Natural killer cell (primary cell): ENCODE data around the gene PLBD2. TPM values are rescaled to one million over a fixed set of nuclear protein-coding genes. Genes with fewer than 3 reads are reported as not detected.

Source experiments
- ATAC-seq, 3 donors: fragments of 150-1000 bp in 2 of 3; fragments of 200-7000 bp in 1 of 3; cut with Tn5 transposase; 1 replicate in 1 of 3; 2 replicates in 2 of 3; pipeline ENCODE4 v1.10.0; 2021; ENCODE audit warnings: mild to moderate bottlenecking in 2 of 3, moderate library complexity in 2 of 3
- DNase-seq, 2 donors: peaks; one replicate each; pipeline versions ENCODE4 v3.0.0 to v3.0.0-alpha.2; 2013 to 2021; ENCODE audit warnings: mixed read lengths in 1 of 2
- H3K27ac ChIP-seq: one replicate; pipeline ENCODE4 v1.5.1; 2013; ENCODE audit warnings: mild to moderate bottlenecking, low read length
- H3K27me3 ChIP-seq: one replicate; pipeline ENCODE4 v1.6.1; 2013; ENCODE audit warnings: low read length; ENCODE audit not compliant: control insufficient read depth, insufficient read depth
- H3K36me3 ChIP-seq: one replicate; pipeline ENCODE4 v1.6.1; 2013; ENCODE audit warnings: low read length; ENCODE audit not compliant: control insufficient read depth, insufficient read depth
- H3K4me1 ChIP-seq: one replicate; pipeline ENCODE4 v1.6.1; 2013; ENCODE audit warnings: low read length; ENCODE audit not compliant: control insufficient read depth, insufficient read depth
- H3K4me3 ChIP-seq: one replicate; pipeline ENCODE4 v1.5.1; 2013; ENCODE audit warnings: low read length
- H3K9me3 ChIP-seq: one replicate; pipeline ENCODE4 v1.6.1; 2013; ENCODE audit warnings: low read length; ENCODE audit not compliant: control insufficient read depth, insufficient read depth
- H3K27ac Mint-ChIP-seq, 2 donors: one replicate each; pipeline ENCODE4 v1.8.0; 2022; ENCODE audit warnings: mild to moderate bottlenecking in 2 of 2, mixed read lengths in 2 of 2, moderate library complexity in 1 of 2
- H3K27me3 Mint-ChIP-seq, 2 donors: one replicate each; pipeline ENCODE4 v1.8.0; 2022; ENCODE audit warnings: low read depth in 2 of 2, mixed read lengths in 2 of 2
- H3K36me3 Mint-ChIP-seq: one replicate; pipeline ENCODE4 v1.8.0; 2022; ENCODE audit warnings: mixed read lengths
- H3K4me1 Mint-ChIP-seq, 2 donors: one replicate each; pipeline ENCODE4 v1.8.0; 2022; ENCODE audit warnings: mixed read lengths in 2 of 2
- H3K4me3 Mint-ChIP-seq: one replicate; pipeline ENCODE4 v1.8.0; 2022; ENCODE audit warnings: mild to moderate bottlenecking, moderate library complexity, mixed read lengths
- H3K9me3 Mint-ChIP-seq, 2 donors: one replicate each; pipeline ENCODE4 v1.8.0; 2022; ENCODE audit warnings: mixed read lengths in 2 of 2
- WGBS: methylation state at CpG from one replicate; pipeline ENCODE4 v1.1.7; 2013; ENCODE audit warnings: missing lambda C conversion rate; ENCODE audit not compliant: insufficient coverage; 5-methylcytosine and 5-hydroxymethylcytosine counted together
- intact Hi-C: fragments of 100-400 bp; cut with micrococcal nuclease; formaldehyde crosslinking; loops from one replicate; pipeline ENCODE4 v1.14.2; 2022
- total RNA-seq, 4 donors: library from RNA; stranded (reverse); fragments of 120-200 nt in 1 of 4; gene quantifications; one replicate each; pipeline versions ENCODE4 v1.2.3 to v1.2.4, GENCODE V29; 2013 to 2022
- TF ChIP-seq, protein P1 (sequence below): fragments of 200-600 bp; IDR thresholded peaks from one replicate; pipeline ENCODE4 v1.8.0; 2022; ENCODE audit warnings: antibody characterized with exemption

PLBD2 gene
- total RNA-seq, 3 donors from 2014 or later (not counting 1 experiment from before 2014, with no cell fraction given): 15.5 to 18.1 (median 16.3) TPM

DNA sequence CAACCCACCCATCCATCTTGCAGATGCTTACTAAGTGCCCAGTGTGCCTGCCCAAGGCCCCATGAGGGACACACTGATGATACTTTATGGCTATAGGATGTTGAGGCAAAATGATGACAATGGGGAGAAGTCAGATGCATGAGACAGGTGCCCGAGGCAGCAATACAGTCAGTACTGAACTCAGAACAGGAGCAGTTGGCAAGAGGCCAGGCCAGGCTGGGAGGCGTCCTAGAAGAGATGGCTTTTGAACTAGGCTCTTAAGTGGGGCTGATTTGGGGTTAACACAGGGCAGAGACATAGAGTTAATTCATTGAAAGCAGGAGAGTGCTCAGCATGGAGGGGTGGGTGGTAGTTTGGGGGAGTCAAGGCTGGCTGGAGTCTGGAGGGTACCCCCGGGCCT is 15.6 kb downstream of the PLBD2 start:
- no peak overlapping the region for H3K27ac Mint-ChIP-seq
- H3K27me3 ChIP-seq: no peaks in the 10 kb centered on the region
- TF ChIP-seq, protein P1, sequence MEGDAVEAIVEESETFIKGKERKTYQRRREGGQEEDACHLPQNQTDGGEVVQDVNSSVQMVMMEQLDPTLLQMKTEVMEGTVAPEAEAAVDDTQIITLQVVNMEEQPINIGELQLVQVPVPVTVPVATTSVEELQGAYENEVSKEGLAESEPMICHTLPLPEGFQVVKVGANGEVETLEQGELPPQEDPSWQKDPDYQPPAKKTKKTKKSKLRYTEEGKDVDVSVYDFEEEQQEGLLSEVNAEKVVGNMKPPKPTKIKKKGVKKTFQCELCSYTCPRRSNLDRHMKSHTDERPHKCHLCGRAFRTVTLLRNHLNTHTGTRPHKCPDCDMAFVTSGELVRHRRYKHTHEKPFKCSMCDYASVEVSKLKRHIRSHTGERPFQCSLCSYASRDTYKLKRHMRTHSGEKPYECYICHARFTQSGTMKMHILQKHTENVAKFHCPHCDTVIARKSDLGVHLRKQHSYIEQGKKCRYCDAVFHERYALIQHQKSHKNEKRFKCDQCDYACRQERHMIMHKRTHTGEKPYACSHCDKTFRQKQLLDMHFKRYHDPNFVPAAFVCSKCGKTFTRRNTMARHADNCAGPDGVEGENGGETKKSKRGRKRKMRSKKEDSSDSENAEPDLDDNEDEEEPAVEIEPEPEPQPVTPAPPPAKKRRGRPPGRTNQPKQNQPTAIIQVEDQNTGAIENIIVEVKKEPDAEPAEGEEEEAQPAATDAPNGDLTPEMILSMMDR: no peak
- ATAC-seq (no peak), DNase-seq (no peak)
- no peaks in the 10 kb centered on the region for H3K36me3 Mint-ChIP-seq
- no peaks in the 10 kb centered on the region for H3K27me3 Mint-ChIP-seq
- H3K36me3 ChIP-seq: peaks cover 6% of the 10 kb centered on the region
- WGBS: 96% methylated on average over 3 of the region's 3 CpGs
- peaks cover 0 to 9% of the 10 kb centered on the region in 2 donors for H3K4me1 Mint-ChIP-seq
- no peaks in the 10 kb centered on the region for H3K9me3 Mint-ChIP-seq
- no peak overlapping the region for H3K4me3 ChIP-seq
- no peak overlapping the region for H3K4me3 Mint-ChIP-seq
- intact Hi-C loops: no loop called here
- no peaks in the 10 kb centered on the region for H3K4me1 ChIP-seq
- no peak overlapping the region for H3K27ac ChIP-seq
- no peaks in the 10 kb centered on the region for H3K9me3 ChIP-seq

DNA sequence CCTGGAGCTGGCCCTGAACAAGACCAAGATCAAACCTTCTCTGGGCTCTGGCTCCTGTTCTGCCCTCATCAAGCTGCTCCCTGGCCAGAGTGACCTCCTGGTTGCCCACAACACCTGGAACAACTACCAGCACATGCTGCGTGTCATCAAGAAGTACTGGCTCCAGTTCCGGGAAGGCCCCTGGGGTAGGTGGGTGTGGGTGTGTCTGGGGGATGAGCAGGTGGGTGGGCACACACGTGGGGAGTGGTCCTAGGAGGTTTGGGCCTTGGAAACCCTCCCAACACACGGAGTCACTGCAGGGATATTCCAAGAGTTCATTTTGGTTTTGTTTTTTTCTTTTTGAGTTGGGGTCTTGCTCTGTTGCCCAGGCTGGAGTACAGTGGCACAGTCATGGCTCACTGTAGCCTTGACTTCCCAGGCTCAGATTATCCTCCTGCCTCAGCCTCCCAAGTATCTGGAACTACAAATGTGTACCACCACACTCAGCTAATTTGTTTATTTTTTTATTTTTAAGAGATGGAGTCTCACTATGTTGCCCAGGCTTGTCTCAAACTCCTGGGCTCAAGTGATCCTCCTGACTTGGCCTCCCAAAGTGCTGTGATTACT is 16.5 kb downstream of the PLBD2 start:
- no peaks in the 10 kb centered on the region for H3K4me1 ChIP-seq
- DNase-seq (no peak), ATAC-seq (no peak)
- Mint-ChIP-seq H3K27me3 (no peaks in the 10 kb centered on the region), H3K9me3 (no peaks in the 10 kb centered on the region), H3K36me3 (no peaks in the 10 kb centered on the region), H3K27ac (no peak overlapping the region), H3K4me1 (peaks cover 0 to 9% of the 10 kb centered on the region in 2 donors), H3K4me3 (no peak overlapping the region)
- TF ChIP-seq, protein P1: no peak
- H3K4me3 ChIP-seq: no peak overlapping the region
- intact Hi-C loops: no loop called here
- no peak overlapping the region for H3K27ac ChIP-seq
- no peaks in the 10 kb centered on the region for H3K27me3 ChIP-seq
- H3K36me3 ChIP-seq: peaks cover 6% of the 10 kb centered on the region
- 88% methylated on average over 3 of the region's 4 CpGs for WGBS
- no peaks in the 10 kb centered on the region for H3K9me3 ChIP-seq

DNA sequence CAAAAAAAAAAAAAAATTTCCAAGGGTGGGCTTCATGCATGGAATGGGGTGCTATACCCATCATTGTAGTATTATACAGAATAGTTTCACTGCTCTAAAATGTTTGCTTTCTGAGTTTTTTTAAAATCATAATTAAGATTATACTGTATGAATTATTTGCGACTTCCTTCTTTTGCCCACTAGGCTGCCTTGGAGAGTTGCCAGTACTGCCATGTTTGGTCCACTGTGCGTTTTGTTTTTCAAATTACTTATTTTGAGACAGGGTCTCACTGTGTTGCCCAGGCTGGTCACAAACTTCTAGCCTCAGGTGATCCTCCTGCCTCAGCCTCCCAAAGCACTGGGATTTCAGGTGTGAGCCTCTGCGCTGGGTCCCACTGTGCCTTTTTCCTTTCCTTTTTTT is 19.9 kb downstream of the PLBD2 start:
- H3K9me3 ChIP-seq: no peaks in the 10 kb centered on the region
- H3K27me3 ChIP-seq: no peaks in the 10 kb centered on the region
- H3K36me3 ChIP-seq: peaks cover 4% of the 10 kb centered on the region
- no peak overlapping the region for H3K27ac ChIP-seq
- H3K4me3 Mint-ChIP-seq: no peak overlapping the region
- WGBS: 74% methylated on average over 3 of the region's 3 CpGs
- no peaks in the 10 kb centered on the region for H3K36me3 Mint-ChIP-seq
- ATAC-seq: no peak
- H3K27me3 Mint-ChIP-seq: no peaks in the 10 kb centered on the region
- intact Hi-C loops: no loop called here
- no peak overlapping the region for H3K4me3 ChIP-seq
- DNase-seq: no peak
- no peaks in the 10 kb centered on the region for H3K9me3 Mint-ChIP-seq
- H3K27ac Mint-ChIP-seq: no peak overlapping the region
- H3K4me1 Mint-ChIP-seq: no peaks in the 10 kb centered on the region
- TF ChIP-seq, protein P1: no peak
- no peaks in the 10 kb centered on the region for H3K4me1 ChIP-seq

DNA sequence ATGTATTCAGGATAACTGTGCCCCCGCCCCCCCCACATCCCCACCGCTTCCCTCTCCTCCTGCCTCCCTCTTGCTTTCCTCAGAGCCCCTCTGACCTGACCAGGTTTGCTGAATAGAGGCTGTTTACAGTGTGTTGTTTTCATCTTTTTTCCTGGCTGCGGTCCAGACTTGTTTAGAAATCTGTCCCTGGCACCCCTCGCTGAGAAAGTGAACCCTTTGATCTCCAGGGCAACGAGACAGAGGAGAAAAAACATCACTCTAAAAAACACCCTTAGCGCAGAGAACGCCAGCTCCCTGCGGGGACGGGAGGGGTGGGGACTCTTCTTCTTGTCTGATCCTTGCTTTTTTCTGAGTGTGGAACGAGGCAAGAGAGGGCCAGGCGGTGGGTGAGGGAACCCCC is 22.8 kb downstream of the PLBD2 start:
- Mint-ChIP-seq H3K4me1 (no peaks in the 10 kb centered on the region), H3K27ac (no peak overlapping the region), H3K27me3 (no peaks in the 10 kb centered on the region), H3K4me3 (no peak overlapping the region), H3K9me3 (no peaks in the 10 kb centered on the region), H3K36me3 (no peaks in the 10 kb centered on the region)
- Histone ChIP-seq H3K36me3 (no peaks in the 10 kb centered on the region), H3K4me3 (no peak overlapping the region), H3K27ac (no peak overlapping the region), H3K27me3 (no peaks in the 10 kb centered on the region), H3K9me3 (no peaks in the 10 kb centered on the region), H3K4me1 (no peaks in the 10 kb centered on the region)
- intact Hi-C loops: no loop called here
- WGBS: 88% methylated on average over 8 of the region's 11 CpGs
- DNase-seq (no peak), ATAC-seq (no peak)
- TF ChIP-seq, protein P1: no peak
